ENCODE measurements around the gene FAM210B. TPM values are rescaled to one million over a fixed set of nuclear protein-coding genes. Genes with fewer than 3 reads are reported as not detected.

FAM210B gene
- polyA plus RNA-seq, 2 of the 4 experiments (the other 2 are of a cell fraction) = 9.1 to 13.1 TPM

DNA sequence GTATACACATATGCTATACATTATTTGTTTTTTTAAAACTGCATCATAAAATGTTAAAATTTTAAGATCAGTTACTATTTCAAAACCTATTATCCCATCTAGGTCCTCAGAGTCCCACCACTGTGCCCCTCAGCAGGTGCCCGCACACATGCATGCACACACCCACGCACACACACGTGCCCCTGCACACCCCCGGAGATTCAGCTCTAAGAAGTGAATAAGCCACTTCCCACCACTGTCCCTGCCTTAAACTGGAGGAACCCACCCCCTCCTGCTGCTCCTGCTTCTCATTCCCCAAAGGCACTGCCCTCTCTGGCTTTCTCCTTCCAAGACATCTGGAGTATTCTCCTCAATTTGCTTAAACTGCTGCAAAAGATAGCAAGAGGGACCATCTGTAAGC lies 5.4 kb upstream of the FAM210B start:
- DNase-seq (ENCODE audit: low read depth in 1 of 2, low spot score in 1 of 2) (no peak), ATAC-seq (no peak), FAIRE-seq (no peak)
- no peak overlapping the region for H3K4me2 ChIP-seq
- TF ChIP-seq POLR2AphosphoS2 (conservative IDR thresholded peaks at IDR 0.05; ENCODE audit: low read length) (no peak), HOXA7 (CRISPR knock-in tag; IDR thresholded peaks at IDR 0.05) (no peak), MYC (IDR thresholded peaks at IDR 0.05; ENCODE audit: borderline replicate concordance, low read length) (no peak), JUN (IDR thresholded peaks at IDR 0.05) (no peak), NPAS2 (CRISPR knock-in tag; IDR thresholded peaks at IDR 0.05; ENCODE audit: borderline replicate concordance) (no peak), EHMT2 (IDR thresholded peaks at IDR 0.05; ENCODE audit: low read depth) (no peak), RAD21 (conservative IDR thresholded peaks at IDR 0.05 in 1 of 2, IDR thresholded peaks at IDR 0.05 in 1 of 2) (no peak), NFE2L2 (conservative IDR thresholded peaks at IDR 0.05; ENCODE audit: low read length) (no peak), JUNB (IDR thresholded peaks at IDR 0.05) (no peak), GATA3 (IDR thresholded peaks at IDR 0.05; ENCODE audit: borderline replicate concordance) (no peak)
- TF ChIP-seq, protein P1, sequence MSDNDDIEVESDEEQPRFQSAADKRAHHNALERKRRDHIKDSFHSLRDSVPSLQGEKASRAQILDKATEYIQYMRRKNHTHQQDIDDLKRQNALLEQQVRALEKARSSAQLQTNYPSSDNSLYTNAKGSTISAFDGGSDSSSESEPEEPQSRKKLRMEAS (IDR thresholded peaks at IDR 0.05) = no peak
- H3K4me1 ChIP-seq = 0 out of 3 replicates have a peak, but pooled peaks cover 4% of the 10 kb centered on the region
- H3K27ac ChIP-seq = no peak overlapping the region
- WGBS (ENCODE audit: missing lambda C conversion rate) = 72% methylated on average over 4 of the region's 4 CpGs
- CTCF ChIA-PET = interaction anchor here (0.7 to 3.0 kb wide), 2 partner anchors 9 to 11 kb away, joined by 3 to 20 read pairs; no protein-coding TSS in a partner anchor
- H3K9me3 ChIP-seq = no peaks in the 10 kb centered on the region
- POLR2A ChIA-PET = no interaction called here
- no peak overlapping the region for H3K4me3 ChIP-seq

DNA sequence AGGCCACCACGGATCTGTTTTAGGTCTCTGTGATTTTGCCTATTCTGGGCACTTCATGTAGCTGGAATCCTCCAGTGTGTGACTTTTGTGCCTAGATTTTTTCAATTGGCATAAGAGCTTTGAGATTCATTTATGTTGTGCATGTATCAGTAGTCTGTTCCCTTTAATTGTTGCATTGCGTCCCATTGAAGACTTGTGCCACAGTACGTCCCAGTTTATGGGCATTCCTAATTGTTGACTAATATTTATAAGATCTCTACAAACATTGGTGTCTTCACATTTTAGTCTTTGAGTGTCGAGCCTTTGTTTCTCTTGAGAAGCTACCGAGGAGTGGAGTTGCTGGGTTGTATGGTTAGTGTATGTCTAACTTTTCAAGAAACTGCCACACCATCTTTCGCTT lies 704 bp upstream of the FAM210B start:
- Histone ChIP-seq H3K27ac (peak overlapping the region in 1 of 2 experiments; percentile 40; a peak in 1 of 6 replicates), H3K4me1 (no peaks in the 10 kb centered on the region), H3K9me3 (no peaks in the 10 kb centered on the region), H3K4me2 (peak overlapping the region; percentile 72), H3K4me3 (peak overlapping the region; percentile 80)
- ChIA-PET POLR2A (interaction anchor here (1.0 to 2.7 kb wide), 3 partner anchors 10 to 34 kb away, joined by 3 to 16 read pairs (median 5); partner anchors contain the start of genes AURKA and CSTF1), CTCF (interaction anchor here (0.8 to 4.7 kb wide), 4 partner anchors 15 to 170 kb away, joined by 3 to 18 read pairs (median 4); no protein-coding TSS in a partner anchor)
- DNase-seq (ENCODE audit: low read depth in 1 of 2, low spot score in 1 of 2) (peak in 1 of 2 experiments; percentile 43), ATAC-seq (peak; percentile 13 to 26; a peak in 5 of 6 replicates), FAIRE-seq (no peak)
- 2% methylated on average over 6 of the region's 6 CpGs for WGBS (ENCODE audit: missing lambda C conversion rate)
- TF ChIP-seq FOSL2 (IDR thresholded peaks at IDR 0.05) (no peak), FOSL2 (CRISPR knock-in tag; IDR thresholded peaks at IDR 0.05) (peak; percentile 19; the same call in 1 of the 2 replicates), KDM1A (IDR thresholded peaks at IDR 0.05; ENCODE audit: low read depth) (no peak), NFE2L2 (conservative IDR thresholded peaks at IDR 0.05; ENCODE audit: low read length) (no peak)

DNA sequence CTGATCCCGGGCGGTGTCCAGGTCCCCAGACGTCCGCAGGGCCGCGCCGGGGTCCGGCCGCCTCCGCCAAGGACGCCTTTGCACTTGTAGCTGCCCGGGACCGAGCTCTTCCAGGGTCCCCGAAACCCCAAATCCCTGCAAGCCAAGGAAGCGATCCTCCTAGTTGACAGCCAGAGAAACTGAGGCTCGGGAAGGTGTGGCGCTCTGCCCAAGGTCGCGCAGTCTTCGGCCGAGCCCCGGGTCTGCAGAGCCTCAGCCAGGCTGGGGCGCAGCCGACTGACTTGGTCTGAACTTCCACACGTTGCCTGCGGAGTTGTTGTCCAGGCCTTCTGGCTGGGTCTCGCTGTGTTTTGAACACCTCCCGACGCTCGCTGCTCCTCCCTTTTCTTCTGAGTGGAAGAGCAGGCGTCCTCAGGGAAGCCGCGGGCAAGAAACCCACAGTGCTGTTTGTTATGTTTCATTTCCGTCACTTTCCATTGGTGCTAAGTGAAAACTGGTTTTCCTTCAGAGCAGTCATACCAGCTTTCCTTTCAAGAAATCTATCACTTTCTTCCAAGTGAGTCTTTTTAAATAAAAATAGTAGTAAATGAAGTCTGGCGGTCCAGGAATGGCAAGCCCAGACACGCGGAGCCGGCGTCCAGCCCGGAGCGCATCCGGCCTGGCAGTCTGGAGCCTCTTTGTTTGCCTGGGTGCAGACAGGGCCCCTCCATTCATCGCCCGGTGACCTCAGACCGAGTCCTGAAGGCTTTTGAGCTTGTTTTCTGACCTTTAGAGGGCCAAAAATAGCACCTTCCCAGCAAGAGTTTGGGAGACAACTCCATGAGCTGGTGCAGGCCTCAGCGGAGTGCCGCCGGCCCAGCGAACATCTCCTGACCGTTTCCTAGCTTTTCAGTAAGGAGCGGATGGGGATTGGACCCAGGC lies 698 bp downstream of the FAM210B start:
- peak overlapping the region; percentile 80 for H3K4me3 ChIP-seq
- FAIRE-seq = no peak
- H3K4me2 ChIP-seq = peak overlapping the region; percentile 72
- H3K27ac ChIP-seq = peak overlapping the region; percentile 75 to 93
- DNase-seq (ENCODE audit: low read depth in 1 of 2, low spot score in 1 of 2) = peak; percentile 30 to 48
- ChIA-PET POLR2A (interaction anchor here (1.0 to 2.7 kb wide), 3 partner anchors 9 to 33 kb away, joined by 3 to 16 read pairs (median 5); partner anchors contain the start of genes AURKA and CSTF1), CTCF (interaction anchor here (1.2 to 4.7 kb wide), 3 partner anchors 13 to 38 kb away, joined by 5 to 18 read pairs (median 5); no protein-coding TSS in a partner anchor)
- H3K4me1 ChIP-seq = no peaks in the 10 kb centered on the region
- TF ChIP-seq JUN (IDR thresholded peaks at IDR 0.05) = 0 out of 5 replicates have a peak, but pooled peaks of 1 of the 2 experiments have one; percentile 20
- TF ChIP-seq, protein P2, sequence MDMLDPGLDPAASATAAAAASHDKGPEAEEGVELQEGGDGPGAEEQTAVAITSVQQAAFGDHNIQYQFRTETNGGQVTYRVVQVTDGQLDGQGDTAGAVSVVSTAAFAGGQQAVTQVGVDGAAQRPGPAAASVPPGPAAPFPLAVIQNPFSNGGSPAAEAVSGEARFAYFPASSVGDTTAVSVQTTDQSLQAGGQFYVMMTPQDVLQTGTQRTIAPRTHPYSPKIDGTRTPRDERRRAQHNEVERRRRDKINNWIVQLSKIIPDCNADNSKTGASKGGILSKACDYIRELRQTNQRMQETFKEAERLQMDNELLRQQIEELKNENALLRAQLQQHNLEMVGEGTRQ (IDR thresholded peaks at IDR 0.05) = no peak
- ATAC-seq = peak; percentile 66 to 71
- 51% methylated on average over 32 of the region's 51 CpGs for WGBS (ENCODE audit: missing lambda C conversion rate)
- H3K9me3 ChIP-seq = no peaks in the 10 kb centered on the region
